Caco-2 (cell line): ENCODE measurements around the gene CIDEB. TPM values are rescaled to one million over a fixed set of nuclear protein-coding genes. Genes with fewer than 3 reads are reported as not detected.

Experiments
- BruUV-seq: library from RNA; stranded (reverse); fragments of 400-500 nt; replicated peaks from 2 replicates; lab custom pipeline; 2021; lab: Mats Ljungman, UMichigan
- CTCF ChIA-PET: fragments of 300-600 bp; sonication (Branson Sonifier 250); formaldehyde crosslinking; loops from one replicate; lab custom pipeline; 2022; ENCODE audit warnings: antibody characterized with exemption; lab: Charles Lee
- POLR2A ChIA-PET: fragments of 300-600 bp; sonication (Branson Sonifier 250); formaldehyde crosslinking; loops from one replicate; lab custom pipeline; 2022; ENCODE audit warnings: antibody characterized with exemption; lab: Charles Lee
- DNase-seq, 2 experiments: peaks; one replicate each; pipeline versions ENCODE4 v3.0.0 to v3.0.0-alpha.2; 2020 to 2022
- H3K27me3 ChIP-seq: replicated peaks from 2 replicates; pipeline ENCODE4 v1.6.0; 2011; ENCODE audit warnings: low read length; ENCODE audit not compliant: control insufficient read depth, insufficient read depth
- H3K36me3 ChIP-seq: 2 replicates; pipeline ENCODE4 v1.5.1; 2011; ENCODE audit warnings: low read length; ENCODE audit not compliant: control insufficient read depth, insufficient read depth
- H3K4me1 ChIP-seq: fragments of 250-450 bp; sonication (Bioruptor Pico); 2 replicates; pipeline ENCODE4 v1.5.1; 2020; ENCODE audit warnings: mild to moderate bottlenecking
- H3K4me3 ChIP-seq: 2 replicates; pipeline ENCODE4 v1.5.1; 2011; ENCODE audit warnings: low read depth, mild to moderate bottlenecking, control low read depth, low read length
- H3K9me3 ChIP-seq: fragments of 250-450 bp; sonication (Bioruptor Pico); 2 replicates; pipeline ENCODE4 v1.5.1; 2020; ENCODE audit warnings: mild to moderate bottlenecking, moderate library complexity
- H3K27ac Mint-ChIP-seq: one replicate; pipeline ENCODE4 v1.8.0; 2022; ENCODE audit warnings: mixed read lengths; ENCODE audit not compliant: unreplicated experiment
- H3K27me3 Mint-ChIP-seq: one replicate; pipeline ENCODE4 v1.8.0; 2022; ENCODE audit warnings: mixed read lengths; ENCODE audit not compliant: insufficient read depth, unreplicated experiment
- H3K36me3 Mint-ChIP-seq: one replicate; pipeline ENCODE4 v1.8.0; 2022; ENCODE audit warnings: mild to moderate bottlenecking, mixed read lengths; ENCODE audit not compliant: insufficient read depth, unreplicated experiment
- H3K4me1 Mint-ChIP-seq: one replicate; pipeline ENCODE4 v1.8.0; 2022; ENCODE audit warnings: low read depth, mixed read lengths; ENCODE audit not compliant: unreplicated experiment
- H3K4me3 Mint-ChIP-seq: one replicate; pipeline ENCODE4 v1.8.0; 2022; ENCODE audit warnings: mild to moderate bottlenecking, moderate library complexity, mixed read lengths; ENCODE audit not compliant: unreplicated experiment
- H3K9me3 Mint-ChIP-seq: one replicate; pipeline ENCODE4 v1.8.0; 2022; ENCODE audit warnings: mixed read lengths; ENCODE audit not compliant: unreplicated experiment
- CTCF ChIP-seq, 2 experiments: fragments of 200-600 bp in 1 of 2; IDR thresholded peaks; 1 replicate in 1 of 2; 2 replicates in 1 of 2; pipeline versions ENCODE4 v1.5.1 to v1.8.0; 2011 to 2022; ENCODE audit warnings: antibody characterized with exemption in 1 of 2, control low read depth in 1 of 2, inconsistent platforms in 1 of 2, low read depth in 1 of 2, low read length in 1 of 2, mild to moderate bottlenecking in 1 of 2, moderate library complexity in 1 of 2; ENCODE audit not compliant: insufficient read depth in 1 of 2, severe bottlenecking in 1 of 2, unreplicated experiment in 1 of 2
- intact Hi-C: fragments of 100-400 bp; cut with micrococcal nuclease; formaldehyde crosslinking; loops from one replicate; pipeline ENCODE4 v1.10.0; 2022; ENCODE audit not compliant: unreplicated experiment
- total RNA-seq: library from RNA; stranded (reverse); gene quantifications from 2 replicates; pipeline ENCODE4 v1.2.3, GENCODE V29; 2022

CIDEB gene
- total RNA-seq, 1 experiment from 2014 or later, result 7.2 TPM

- Mint-ChIP-seq H3K9me3 (no peaks in the 10 kb centered on the region), H3K27ac (no peak overlapping the region), H3K4me3 (no peak overlapping the region), H3K4me1 (no peaks in the 10 kb centered on the region), H3K36me3 (peaks cover 20% of the 10 kb centered on the region), H3K27me3 (no peaks in the 10 kb centered on the region)
- no peak for TF ChIP-seq CTCF (IDR thresholded peaks at IDR 0.05; ENCODE audit: insufficient read depth in 1 of 2, low read depth in 1 of 2, low read length in 1 of 2, severe bottlenecking in 1 of 2, unreplicated experiment in 1 of 2)
- Histone ChIP-seq H3K36me3 (peaks cover 3% of the 10 kb centered on the region), H3K4me1 (no peaks in the 10 kb centered on the region; the same call in 1 of the 2 replicates), H3K27me3 (no peaks in the 10 kb centered on the region), H3K4me3 (no peak overlapping the region), H3K9me3 (no peaks in the 10 kb centered on the region)
- ChIA-PET CTCF (interaction anchor here (0.9 to 1.5 kb wide), 2 partner anchors 20 to 223 kb away, joined by 3 read pairs; partner anchors contain the start of gene RABGGTA), POLR2A (no interaction called here)
- no TSS peak for BruUV-seq
- intact Hi-C loops, result no loop called here
- no peak for DNase-seq
Observed at GRCh38 chr14:24291446-24292117, 16.2 kb downstream of the CIDEB start.

GRCh38 chr14:24290746-24291145, 17.0 kb downstream of the CIDEB start:
- intact Hi-C loops, result no loop called here
- no peaks in the 10 kb centered on the region for H3K9me3 ChIP-seq
- no peak overlapping the region for H3K4me3 Mint-ChIP-seq
- POLR2A ChIA-PET, result no interaction called here
- H3K27me3 Mint-ChIP-seq, result no peaks in the 10 kb centered on the region
- no peaks in the 10 kb centered on the region for H3K27me3 ChIP-seq
- H3K4me1 Mint-ChIP-seq, result no peaks in the 10 kb centered on the region
- peaks cover 17% of the 10 kb centered on the region for H3K36me3 Mint-ChIP-seq
- CTCF ChIA-PET, result interaction anchor here (1.1 to 1.3 kb wide), 2 partner anchors 17 to 48 kb away, joined by 3 to 4 read pairs; partner anchors contain the start of genes CIDEB and TINF2
- H3K36me3 ChIP-seq, result peaks cover 3% of the 10 kb centered on the region
- no peaks in the 10 kb centered on the region for H3K4me1 ChIP-seq
- DNase-seq, result no peak
- TF ChIP-seq CTCF (IDR thresholded peaks at IDR 0.05; ENCODE audit: insufficient read depth in 1 of 2, low read depth in 1 of 2, low read length in 1 of 2, severe bottlenecking in 1 of 2, unreplicated experiment in 1 of 2), result no peak
- H3K4me3 ChIP-seq, result no peak overlapping the region
- BruUV-seq, result no TSS peak
- H3K27ac Mint-ChIP-seq, result no peak overlapping the region
- H3K9me3 Mint-ChIP-seq, result no peaks in the 10 kb centered on the region

GRCh38 chr14:24289649-24290280, 18.0 kb downstream of the CIDEB start:
- no peaks in the 10 kb centered on the region for H3K9me3 Mint-ChIP-seq
- H3K4me1 ChIP-seq, result no peaks in the 10 kb centered on the region
- peaks cover 11% of the 10 kb centered on the region for H3K36me3 Mint-ChIP-seq
- no peak overlapping the region for H3K4me3 Mint-ChIP-seq
- no peaks in the 10 kb centered on the region for H3K4me1 Mint-ChIP-seq
- ChIA-PET CTCF (interaction anchor here (1.3 kb wide), 1 partner anchor 47 kb away, joined by 4 read pairs; the partner anchor contains the start of gene TINF2), POLR2A (no interaction called here)
- no peak for TF ChIP-seq CTCF (IDR thresholded peaks at IDR 0.05; ENCODE audit: insufficient read depth in 1 of 2, low read depth in 1 of 2, low read length in 1 of 2, severe bottlenecking in 1 of 2, unreplicated experiment in 1 of 2)
- no peak overlapping the region for H3K27ac Mint-ChIP-seq
- H3K4me3 ChIP-seq, result no peak overlapping the region
- peaks cover 3% of the 10 kb centered on the region for H3K36me3 ChIP-seq
- H3K27me3 Mint-ChIP-seq, result no peaks in the 10 kb centered on the region
- intact Hi-C loops, result no loop called here
- H3K9me3 ChIP-seq, result no peaks in the 10 kb centered on the region
- BruUV-seq, result no TSS peak
- no peaks in the 10 kb centered on the region for H3K27me3 ChIP-seq
- no peak for DNase-seq
